WTC11 (cell line): ENCODE measurements around the gene FBXO31. TPM values are rescaled to one million over a fixed set of nuclear protein-coding genes. Genes with fewer than 3 reads are reported as not detected.

Source experiments
- ATAC-seq: fragments of 200-7000 bp; cut with Tn5 transposase; 2 replicates; pipeline ENCODE4 v1.10.0; 2021; ENCODE audit warnings: mild to moderate bottlenecking, moderate library complexity
- CTCF ChIA-PET: fragments of 300-600 bp; sonication (Branson Sonifier 250); formaldehyde crosslinking; loops from one replicate; lab custom pipeline; 2021; ENCODE audit warnings: antibody characterized with exemption; lab: Charles Lee
- POLR2A ChIA-PET: fragments of 350-600 bp; sonication (Branson Sonifier 250); formaldehyde crosslinking; loops from one replicate; lab custom pipeline; 2021; ENCODE audit warnings: antibody characterized with exemption; lab: Charles Lee
- DNase-seq: peaks from one replicate; pipeline ENCODE4 v3.0.0; 2021; ENCODE audit warnings: low spot score
- H3K27ac Mint-ChIP-seq: 2 replicates; pipeline ENCODE4 v1.8.0; 2021; ENCODE audit warnings: mixed read lengths
- H3K27me3 Mint-ChIP-seq: 2 replicates; pipeline ENCODE4 v1.8.0; 2021; ENCODE audit warnings: low read depth, mild to moderate bottlenecking, moderate library complexity, mixed read lengths
- H3K36me3 Mint-ChIP-seq: 2 replicates; pipeline ENCODE4 v1.8.0; 2021; ENCODE audit warnings: mixed read lengths
- H3K4me1 Mint-ChIP-seq: 2 replicates; pipeline ENCODE4 v1.8.0; 2022; ENCODE audit warnings: mixed read lengths
- H3K4me3 Mint-ChIP-seq: 2 replicates; pipeline ENCODE4 v1.8.0; 2021; ENCODE audit warnings: mild to moderate bottlenecking, moderate library complexity, mixed read lengths
- H3K9me3 Mint-ChIP-seq: 2 replicates; pipeline ENCODE4 v1.8.0; 2021; ENCODE audit warnings: mixed read lengths
- ATF2 ChIP-seq: sonication (generic); formaldehyde crosslinking; IDR thresholded peaks from 2 replicates; pipeline ENCODE4 v1.8.1; 2022; ENCODE audit warnings: low read depth, missing genetic modification reagents, borderline replicate concordance
- CDX4 ChIP-seq: fragments of 250-450 bp; sonication (Bioruptor Pico); IDR thresholded peaks from 2 replicates; pipeline ENCODE4 v1.9.0; 2021; ENCODE audit warnings: moderate library complexity, mild to moderate bottlenecking, inconsistent platforms, borderline replicate concordance
- CTCF ChIP-seq: fragments of 200-600 bp; IDR thresholded peaks from 2 replicates; pipeline ENCODE4 v1.8.0; 2022; ENCODE audit warnings: antibody characterized with exemption
- ERG ChIP-seq: fragments of 250-450 bp; sonication (Bioruptor Pico); IDR thresholded peaks from 2 replicates; pipeline ENCODE4 v1.8.0; 2021; ENCODE audit warnings: mild to moderate bottlenecking
- FOXP4 ChIP-seq: sonication (generic); formaldehyde crosslinking; IDR thresholded peaks from 2 replicates; pipeline ENCODE4 v1.8.0; 2022; ENCODE audit warnings: mild to moderate bottlenecking, missing genetic modification reagents
- IRF2 ChIP-seq: sonication (generic); formaldehyde crosslinking; IDR thresholded peaks from 2 replicates; pipeline ENCODE4 v1.8.0; 2022; ENCODE audit warnings: low read depth, missing genetic modification reagents, borderline replicate concordance
- OVOL2 ChIP-seq: fragments of 250-450 bp; sonication (Bioruptor Pico); IDR thresholded peaks from 2 replicates; pipeline ENCODE4 v1.9.0; 2021; ENCODE audit warnings: mild to moderate bottlenecking, borderline replicate concordance
- STAT6 ChIP-seq: sonication (generic); formaldehyde crosslinking; conservative IDR thresholded peaks from 2 replicates; pipeline ENCODE4 v1.8.1; 2023; ENCODE audit warnings: mild to moderate bottlenecking, low read depth, missing genetic modification reagents, moderate library complexity
- ZNF121 ChIP-seq: sonication (generic); formaldehyde crosslinking; IDR thresholded peaks from 2 replicates; pipeline ENCODE4 v1.8.0; 2023; ENCODE audit warnings: missing genetic modification reagents
- ZNF281 ChIP-seq: sonication (generic); formaldehyde crosslinking; IDR thresholded peaks from 2 replicates; pipeline ENCODE4 v1.8.0; 2023; ENCODE audit warnings: mild to moderate bottlenecking, missing genetic modification reagents
- ZNF317 ChIP-seq: sonication (generic); formaldehyde crosslinking; IDR thresholded peaks from 2 replicates; pipeline ENCODE4 v1.8.1; 2023; ENCODE audit warnings: low read depth, mild to moderate bottlenecking, moderate library complexity, missing genetic modification reagents, borderline replicate concordance
- ZNF396 ChIP-seq: fragments of 250-450 bp; sonication (Bioruptor Pico); IDR thresholded peaks from 2 replicates; pipeline ENCODE4 v1.8.0; 2021; ENCODE audit warnings: mild to moderate bottlenecking, moderate library complexity, borderline replicate concordance
- total RNA-seq: library from RNA; stranded (reverse); gene quantifications from 3 replicates; pipeline ENCODE4 v1.2.3, GENCODE V29; 2021
- TF ChIP-seq, protein P1 (sequence below): sonication (generic); formaldehyde crosslinking; IDR thresholded peaks from 2 replicates; pipeline ENCODE4 v1.8.1; 2023; ENCODE audit warnings: mild to moderate bottlenecking, missing genetic modification reagents
- TF ChIP-seq, protein P2 (sequence below): fragments of 250-450 bp; sonication (Bioruptor Pico); IDR thresholded peaks from 2 replicates; pipeline ENCODE4 v2.1.2; 2022; ENCODE audit warnings: mild to moderate bottlenecking, moderate library complexity
- TF ChIP-seq, protein P3 (sequence below): sonication (generic); formaldehyde crosslinking; IDR thresholded peaks from 2 replicates; pipeline ENCODE4 v1.8.1; 2023; ENCODE audit warnings: mild to moderate bottlenecking, missing genetic modification reagents, moderate library complexity

The FBXO31 gene
- total RNA-seq, 1 experiment from 2014 or later: 22.6 TPM

GRCh38 chr16:87411375-87412271 lies 28.0 kb upstream of the FBXO31 start:
- ATAC-seq (no peak), DNase-seq (no peak)
- TF ChIP-seq IRF2 (no peak), ZNF396 (CRISPR knock-in tag) (no peak), ERG (CRISPR knock-in tag) (no peak), OVOL2 (CRISPR knock-in tag) (no peak), ZNF317 (no peak), CTCF (no peak), FOXP4 (no peak), CDX4 (no peak), STAT6 (CRISPR knock-in tag) (no peak), ATF2 (CRISPR knock-in tag) (no peak), ZNF121 (no peak), ZNF281 (CRISPR knock-in tag) (no peak)
- TF ChIP-seq, protein P1, sequence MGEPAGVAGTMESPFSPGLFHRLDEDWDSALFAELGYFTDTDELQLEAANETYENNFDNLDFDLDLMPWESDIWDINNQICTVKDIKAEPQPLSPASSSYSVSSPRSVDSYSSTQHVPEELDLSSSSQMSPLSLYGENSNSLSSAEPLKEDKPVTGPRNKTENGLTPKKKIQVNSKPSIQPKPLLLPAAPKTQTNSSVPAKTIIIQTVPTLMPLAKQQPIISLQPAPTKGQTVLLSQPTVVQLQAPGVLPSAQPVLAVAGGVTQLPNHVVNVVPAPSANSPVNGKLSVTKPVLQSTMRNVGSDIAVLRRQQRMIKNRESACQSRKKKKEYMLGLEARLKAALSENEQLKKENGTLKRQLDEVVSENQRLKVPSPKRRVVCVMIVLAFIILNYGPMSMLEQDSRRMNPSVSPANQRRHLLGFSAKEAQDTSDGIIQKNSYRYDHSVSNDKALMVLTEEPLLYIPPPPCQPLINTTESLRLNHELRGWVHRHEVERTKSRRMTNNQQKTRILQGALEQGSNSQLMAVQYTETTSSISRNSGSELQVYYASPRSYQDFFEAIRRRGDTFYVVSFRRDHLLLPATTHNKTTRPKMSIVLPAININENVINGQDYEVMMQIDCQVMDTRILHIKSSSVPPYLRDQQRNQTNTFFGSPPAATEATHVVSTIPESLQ (CRISPR knock-in tag): no peak
- TF ChIP-seq, protein P2, sequence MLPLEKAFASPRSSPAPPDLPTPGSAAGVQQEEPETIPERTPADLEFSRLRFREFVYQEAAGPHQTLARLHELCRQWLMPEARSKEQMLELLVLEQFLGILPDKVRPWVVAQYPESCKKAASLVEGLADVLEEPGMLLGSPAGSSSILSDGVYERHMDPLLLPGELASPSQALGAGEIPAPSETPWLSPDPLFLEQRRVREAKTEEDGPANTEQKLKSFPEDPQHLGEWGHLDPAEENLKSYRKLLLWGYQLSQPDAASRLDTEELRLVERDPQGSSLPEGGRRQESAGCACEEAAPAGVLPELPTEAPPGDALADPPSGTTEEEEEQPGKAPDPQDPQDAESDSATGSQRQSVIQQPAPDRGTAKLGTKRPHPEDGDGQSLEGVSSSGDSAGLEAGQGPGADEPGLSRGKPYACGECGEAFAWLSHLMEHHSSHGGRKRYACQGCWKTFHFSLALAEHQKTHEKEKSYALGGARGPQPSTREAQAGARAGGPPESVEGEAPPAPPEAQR: no peak
- TF ChIP-seq, protein P3, sequence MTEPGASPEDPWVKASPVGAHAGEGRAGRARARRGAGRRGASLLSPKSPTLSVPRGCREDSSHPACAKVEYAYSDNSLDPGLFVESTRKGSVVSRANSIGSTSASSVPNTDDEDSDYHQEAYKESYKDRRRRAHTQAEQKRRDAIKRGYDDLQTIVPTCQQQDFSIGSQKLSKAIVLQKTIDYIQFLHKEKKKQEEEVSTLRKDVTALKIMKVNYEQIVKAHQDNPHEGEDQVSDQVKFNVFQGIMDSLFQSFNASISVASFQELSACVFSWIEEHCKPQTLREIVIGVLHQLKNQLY: no peak
- Mint-ChIP-seq H3K27me3 (no peaks in the 10 kb centered on the region), H3K27ac (no peak overlapping the region), H3K4me1 (no peaks in the 10 kb centered on the region), H3K36me3 (peaks cover 41% of the 10 kb centered on the region), H3K9me3 (no peaks in the 10 kb centered on the region), H3K4me3 (no peak overlapping the region)
- ChIA-PET POLR2A (no interaction called here), CTCF (no interaction called here)
